Esophagus muscularis mucosa (tissue), 3 donors: ENCODE data around the gene KAT7.

Experiments used
- POLR2A ChIP-seq: fragments of 450-650 bp; IDR thresholded peaks from one replicate; pipeline ENCODE4 v1.6.1; 2017; ENCODE audit warnings: antibody characterized with exemption, moderate library complexity, mild to moderate bottlenecking, low read depth
- POLR2AphosphoS5 ChIP-seq, 2 donors: sonication (generic); formaldehyde crosslinking; IDR thresholded peaks; one replicate each; pipeline ENCODE4 v1.6.1; 2017; ENCODE audit warnings: antibody characterized with exemption in 2 of 2
- TF ChIP-seq, protein P1 (sequence below), 3 experiments: fragments of 200-600 bp in 2 of 3; fragments of 450-650 bp in 1 of 3; sonication (generic) in 2 of 3; IDR thresholded peaks; one replicate each; pipeline ENCODE4 v1.5.1; 2017 to 2019; ENCODE audit warnings: antibody characterized with exemption in 3 of 3, mild to moderate bottlenecking in 2 of 3, moderate library complexity in 1 of 3

DNA sequence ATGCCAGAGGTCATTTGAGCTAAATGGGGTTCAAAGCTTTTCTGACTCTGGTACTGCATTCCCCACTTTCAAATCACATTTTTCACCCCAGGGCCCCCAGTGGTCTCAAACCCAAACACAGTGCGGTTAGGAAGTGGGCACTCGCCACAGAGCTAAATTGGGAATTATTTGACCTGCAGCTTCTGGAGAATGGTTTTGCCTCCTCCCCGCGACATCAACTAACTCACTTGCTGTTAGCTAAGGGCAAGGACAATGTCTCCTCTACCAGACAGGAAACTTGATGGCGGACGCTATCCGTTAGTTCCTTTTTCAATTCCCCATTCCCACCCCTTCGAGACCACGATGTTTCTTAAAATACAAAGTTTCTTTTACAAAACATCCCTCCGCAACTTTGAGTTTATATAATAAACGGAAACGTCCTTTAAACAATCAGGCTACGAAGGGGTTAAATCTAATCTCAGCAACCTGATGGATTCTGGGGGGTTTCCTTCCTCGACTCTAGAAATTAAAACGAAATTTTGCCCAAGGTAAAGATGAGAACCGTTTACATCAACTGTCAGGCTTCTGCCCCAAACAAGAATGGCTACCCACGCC, 500 bp upstream of the KAT7 start:
- TF ChIP-seq POLR2AphosphoS5 (IDR thresholded peaks at IDR 0.05) (no peak), POLR2A (no peak)
- TF ChIP-seq, protein P1, sequence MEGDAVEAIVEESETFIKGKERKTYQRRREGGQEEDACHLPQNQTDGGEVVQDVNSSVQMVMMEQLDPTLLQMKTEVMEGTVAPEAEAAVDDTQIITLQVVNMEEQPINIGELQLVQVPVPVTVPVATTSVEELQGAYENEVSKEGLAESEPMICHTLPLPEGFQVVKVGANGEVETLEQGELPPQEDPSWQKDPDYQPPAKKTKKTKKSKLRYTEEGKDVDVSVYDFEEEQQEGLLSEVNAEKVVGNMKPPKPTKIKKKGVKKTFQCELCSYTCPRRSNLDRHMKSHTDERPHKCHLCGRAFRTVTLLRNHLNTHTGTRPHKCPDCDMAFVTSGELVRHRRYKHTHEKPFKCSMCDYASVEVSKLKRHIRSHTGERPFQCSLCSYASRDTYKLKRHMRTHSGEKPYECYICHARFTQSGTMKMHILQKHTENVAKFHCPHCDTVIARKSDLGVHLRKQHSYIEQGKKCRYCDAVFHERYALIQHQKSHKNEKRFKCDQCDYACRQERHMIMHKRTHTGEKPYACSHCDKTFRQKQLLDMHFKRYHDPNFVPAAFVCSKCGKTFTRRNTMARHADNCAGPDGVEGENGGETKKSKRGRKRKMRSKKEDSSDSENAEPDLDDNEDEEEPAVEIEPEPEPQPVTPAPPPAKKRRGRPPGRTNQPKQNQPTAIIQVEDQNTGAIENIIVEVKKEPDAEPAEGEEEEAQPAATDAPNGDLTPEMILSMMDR (IDR thresholded peaks at IDR 0.05): no peak
